Measurements from ENCODE around the gene UNC93B1.

Gene UNC93B1

DNA sequence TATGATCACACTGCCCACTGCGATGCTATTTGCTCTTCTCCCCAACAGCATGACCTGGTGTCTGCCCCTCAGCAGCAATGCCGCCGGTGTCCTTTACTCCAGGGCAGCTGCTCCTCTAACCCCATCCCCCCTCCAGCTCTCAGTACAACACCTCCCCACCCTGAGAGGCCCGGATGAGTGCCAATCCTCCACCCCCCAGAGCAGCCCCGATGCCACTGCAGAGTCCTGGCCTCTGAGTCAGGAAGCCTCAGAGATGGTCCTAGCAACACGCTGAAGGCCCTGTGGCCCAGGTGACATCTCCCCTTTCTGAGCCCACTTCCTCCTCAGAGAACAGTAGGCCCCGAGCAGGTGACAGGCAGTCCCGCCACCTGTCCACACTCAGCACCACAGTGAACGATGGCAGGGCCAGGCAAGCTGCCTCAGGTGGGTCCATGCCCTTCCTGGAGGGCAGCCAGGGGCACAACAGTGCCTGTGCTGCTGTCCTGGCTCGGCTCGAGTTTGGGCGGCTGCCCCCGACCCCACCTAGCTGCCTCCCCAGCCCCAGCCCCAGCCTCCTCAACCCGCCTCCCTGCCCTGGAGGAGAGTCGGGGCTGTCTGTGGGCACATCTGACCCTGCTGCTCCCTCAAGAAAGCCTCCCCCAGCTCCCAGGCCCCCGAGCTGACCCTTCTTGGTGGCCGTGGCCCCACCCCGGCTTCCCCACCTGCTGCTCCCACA is 22.7 kb upstream of the UNC93B1 start:
- DNase-seq (ENCODE audit: low read depth in 1 of 2, low spot score in 1 of 2), result no peak
- H3K27ac ChIP-seq (replicated peaks), result no peak overlapping the region
- no peaks in the 10 kb centered on the region for H3K27me3 ChIP-seq (ENCODE audit: insufficient read depth, poor library complexity, severe bottlenecking)
- TF ChIP-seq, protein P1, sequence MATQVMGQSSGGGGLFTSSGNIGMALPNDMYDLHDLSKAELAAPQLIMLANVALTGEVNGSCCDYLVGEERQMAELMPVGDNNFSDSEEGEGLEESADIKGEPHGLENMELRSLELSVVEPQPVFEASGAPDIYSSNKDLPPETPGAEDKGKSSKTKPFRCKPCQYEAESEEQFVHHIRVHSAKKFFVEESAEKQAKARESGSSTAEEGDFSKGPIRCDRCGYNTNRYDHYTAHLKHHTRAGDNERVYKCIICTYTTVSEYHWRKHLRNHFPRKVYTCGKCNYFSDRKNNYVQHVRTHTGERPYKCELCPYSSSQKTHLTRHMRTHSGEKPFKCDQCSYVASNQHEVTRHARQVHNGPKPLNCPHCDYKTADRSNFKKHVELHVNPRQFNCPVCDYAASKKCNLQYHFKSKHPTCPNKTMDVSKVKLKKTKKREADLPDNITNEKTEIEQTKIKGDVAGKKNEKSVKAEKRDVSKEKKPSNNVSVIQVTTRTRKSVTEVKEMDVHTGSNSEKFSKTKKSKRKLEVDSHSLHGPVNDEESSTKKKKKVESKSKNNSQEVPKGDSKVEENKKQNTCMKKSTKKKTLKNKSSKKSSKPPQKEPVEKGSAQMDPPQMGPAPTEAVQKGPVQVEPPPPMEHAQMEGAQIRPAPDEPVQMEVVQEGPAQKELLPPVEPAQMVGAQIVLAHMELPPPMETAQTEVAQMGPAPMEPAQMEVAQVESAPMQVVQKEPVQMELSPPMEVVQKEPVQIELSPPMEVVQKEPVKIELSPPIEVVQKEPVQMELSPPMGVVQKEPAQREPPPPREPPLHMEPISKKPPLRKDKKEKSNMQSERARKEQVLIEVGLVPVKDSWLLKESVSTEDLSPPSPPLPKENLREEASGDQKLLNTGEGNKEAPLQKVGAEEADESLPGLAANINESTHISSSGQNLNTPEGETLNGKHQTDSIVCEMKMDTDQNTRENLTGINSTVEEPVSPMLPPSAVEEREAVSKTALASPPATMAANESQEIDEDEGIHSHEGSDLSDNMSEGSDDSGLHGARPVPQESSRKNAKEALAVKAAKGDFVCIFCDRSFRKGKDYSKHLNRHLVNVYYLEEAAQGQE (IDR thresholded peaks at IDR 0.05; ENCODE audit: insufficient replicate concordance, low read depth), result no peak
- no peak overlapping the region for H3K4me3 ChIP-seq (replicated peaks; ENCODE audit: insufficient read depth, low read length)

DNA sequence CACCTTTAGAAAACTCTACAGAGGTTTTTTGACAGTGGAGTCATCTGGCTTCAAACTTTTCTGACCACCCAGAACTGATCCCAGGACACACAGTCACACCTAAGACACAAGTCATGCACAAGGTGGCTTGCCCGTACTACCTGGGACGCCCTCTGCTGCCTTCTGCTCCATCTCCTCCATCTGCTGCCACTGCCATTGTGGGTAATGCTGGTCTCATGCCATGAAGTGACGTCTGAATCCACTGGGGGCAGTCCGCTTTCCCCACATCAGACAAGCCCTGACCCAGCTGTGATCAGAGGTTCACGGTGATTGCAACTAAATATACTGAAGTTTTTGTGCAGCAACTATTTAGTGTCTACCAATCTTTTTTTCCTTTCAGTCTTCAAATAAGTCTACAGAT is 21.1 kb upstream of the UNC93B1 start:
- no peak overlapping the region for H3K4me3 ChIP-seq (replicated peaks; ENCODE audit: insufficient read depth, low read length)
- no peaks in the 10 kb centered on the region for H3K27me3 ChIP-seq (ENCODE audit: insufficient read depth, poor library complexity, severe bottlenecking)
- DNase-seq (ENCODE audit: low read depth in 1 of 2, low spot score in 1 of 2), result peak in 1 of 2 experiments; percentile 21
- no peak overlapping the region for H3K27ac ChIP-seq (replicated peaks)
- TF ChIP-seq GABPA (IDR thresholded peaks at IDR 0.05; ENCODE audit: low read depth) (no peak), POLR2AphosphoS5 (IDR thresholded peaks at IDR 0.05; ENCODE audit: low read depth) (no peak), SPI1 (IDR thresholded peaks at IDR 0.05; ENCODE audit: borderline replicate concordance, low read depth) (no peak)
- TF ChIP-seq, protein P1 (IDR thresholded peaks at IDR 0.05; ENCODE audit: insufficient replicate concordance, low read depth), result no peak
- TF ChIP-seq, protein P2, sequence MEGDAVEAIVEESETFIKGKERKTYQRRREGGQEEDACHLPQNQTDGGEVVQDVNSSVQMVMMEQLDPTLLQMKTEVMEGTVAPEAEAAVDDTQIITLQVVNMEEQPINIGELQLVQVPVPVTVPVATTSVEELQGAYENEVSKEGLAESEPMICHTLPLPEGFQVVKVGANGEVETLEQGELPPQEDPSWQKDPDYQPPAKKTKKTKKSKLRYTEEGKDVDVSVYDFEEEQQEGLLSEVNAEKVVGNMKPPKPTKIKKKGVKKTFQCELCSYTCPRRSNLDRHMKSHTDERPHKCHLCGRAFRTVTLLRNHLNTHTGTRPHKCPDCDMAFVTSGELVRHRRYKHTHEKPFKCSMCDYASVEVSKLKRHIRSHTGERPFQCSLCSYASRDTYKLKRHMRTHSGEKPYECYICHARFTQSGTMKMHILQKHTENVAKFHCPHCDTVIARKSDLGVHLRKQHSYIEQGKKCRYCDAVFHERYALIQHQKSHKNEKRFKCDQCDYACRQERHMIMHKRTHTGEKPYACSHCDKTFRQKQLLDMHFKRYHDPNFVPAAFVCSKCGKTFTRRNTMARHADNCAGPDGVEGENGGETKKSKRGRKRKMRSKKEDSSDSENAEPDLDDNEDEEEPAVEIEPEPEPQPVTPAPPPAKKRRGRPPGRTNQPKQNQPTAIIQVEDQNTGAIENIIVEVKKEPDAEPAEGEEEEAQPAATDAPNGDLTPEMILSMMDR (IDR thresholded peaks at IDR 0.05; ENCODE audit: insufficient read depth, low read length), result no peak

DNA sequence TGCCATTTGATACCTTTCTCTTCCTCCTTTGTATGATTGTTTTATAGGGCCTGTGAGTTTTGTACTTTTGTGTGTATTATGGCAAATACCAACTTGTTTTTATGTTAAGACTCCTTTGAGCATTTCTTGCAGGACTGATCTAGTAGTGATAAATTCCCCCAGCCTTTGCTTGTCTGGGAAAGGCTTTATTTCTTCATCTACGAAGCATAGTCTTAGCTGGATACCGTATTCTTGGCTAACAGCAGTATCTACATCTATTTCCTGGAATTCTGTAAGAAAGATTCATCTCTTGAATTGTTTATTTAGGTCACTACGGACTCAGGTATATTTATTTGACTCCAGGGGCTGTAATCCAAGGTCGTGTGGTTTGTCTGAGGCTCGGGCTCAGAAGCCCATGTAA is 20.6 kb upstream of the UNC93B1 start:
- no peak for TF ChIP-seq SPI1 (IDR thresholded peaks at IDR 0.05; ENCODE audit: borderline replicate concordance, low read depth)
- TF ChIP-seq, protein P1 (IDR thresholded peaks at IDR 0.05; ENCODE audit: insufficient replicate concordance, low read depth), result no peak
- TF ChIP-seq, protein P2 (IDR thresholded peaks at IDR 0.05; ENCODE audit: insufficient read depth, low read length), result no peak

More for the DNA sequence above, 20.6 kb upstream of the UNC93B1 start:
- Histone ChIP-seq H3K4me3 (replicated peaks; ENCODE audit: insufficient read depth, low read length) (no peak overlapping the region), H3K27me3 (ENCODE audit: insufficient read depth, poor library complexity, severe bottlenecking) (no peaks in the 10 kb centered on the region), H3K27ac (replicated peaks) (no peak overlapping the region)
- no peak for DNase-seq (ENCODE audit: low read depth in 1 of 2, low spot score in 1 of 2)

All from HL-60 (cell line).